Activated effector memory CD4-positive, alpha-beta T cell treated with Interleukin-2 at 50 U/mL for 16 hours (primary cell): ENCODE measurements around the gene EIF3L.

Experiments used
- DNase-seq: peaks from one replicate; pipeline ENCODE4 v3.0.0-alpha.2; 2020

The EIF3L gene

GRCh38 chr22:37817705-37818408, 31.4 kb upstream of the EIF3L start:
- peak; percentile 73 for DNase-seq

- peak; percentile 47 for DNase-seq
Measured at GRCh38 chr22:37818409-37819104, 30.7 kb upstream of the EIF3L start.

- no peak for DNase-seq
Measured at GRCh38 chr22:37819105-37819433, 30.1 kb upstream of the EIF3L start.

GRCh38 chr22:37820350-37820749, 28.9 kb upstream of the EIF3L start:
- no peak for DNase-seq

GRCh38 chr22:37822079-37822833, 27.0 kb upstream of the EIF3L start:
- no peak for DNase-seq

- DNase-seq: no peak
Measured at GRCh38 chr22:37823134-37823985, 25.9 kb upstream of the EIF3L start, which contains the start of gene GALR3. GALR3 (plus strand) TSS chr22:37823382; CDS start chr22:37823407, 25 bp downstream.

GRCh38 chr22:37824674-37825641, 24.3 kb upstream of the EIF3L start:
- DNase-seq: no peak

- DNase-seq: no peak
Measured at GRCh38 chr22:37827056-37827455, 22.2 kb upstream of the EIF3L start.

- DNase-seq: no peak
Measured at GRCh38 chr22:37830093-37830842, 19.0 kb upstream of the EIF3L start.

GRCh38 chr22:37831472-37831871, 17.7 kb upstream of the EIF3L start:
- DNase-seq: no peak

- no peak for DNase-seq
Measured at GRCh38 chr22:37832022-37832857, 17.0 kb upstream of the EIF3L start.

- no peak for DNase-seq
Measured at GRCh38 chr22:37842015-37842793, 7.0 kb upstream of the EIF3L start.

- no peak for DNase-seq
Measured at GRCh38 chr22:37843741-37844089, 5.5 kb upstream of the EIF3L start.

GRCh38 chr22:37844904-37845329, 4.3 kb upstream of the EIF3L start:
- no peak for DNase-seq

- DNase-seq: no peak
Measured at GRCh38 chr22:37846433-37846832, 2.8 kb upstream of the EIF3L start.

- DNase-seq: no peak
Measured at GRCh38 chr22:37848587-37849088, 581 bp upstream of the EIF3L start.

GRCh38 chr22:37850801-37851200, 1.6 kb downstream of the EIF3L start:
- no peak for DNase-seq

- DNase-seq: no peak
Measured at GRCh38 chr22:37852418-37852817, 3.2 kb downstream of the EIF3L start.

GRCh38 chr22:37854946-37855345, 5.7 kb downstream of the EIF3L start:
- no peak for DNase-seq
